CD14-positive monocyte (primary cell): ENCODE measurements around the gene BPTF. TPM values are rescaled to one million over a fixed set of nuclear protein-coding genes. Genes with fewer than 3 reads are reported as not detected.

ENCODE experiments used
- DNase-seq, 3 donors: peaks; one replicate each; pipeline ENCODE4 v3.0.0-alpha.2; 2011 to 2022
- H2AFZ ChIP-seq: 2 replicates; pipeline ENCODE4 v1.6.0; 2012; ENCODE audit warnings: mild to moderate bottlenecking, low read depth, low read length, inconsistent platforms; ENCODE audit not compliant: insufficient read depth, poor library complexity, severe bottlenecking
- H3K27ac ChIP-seq, 2 donors: 1 replicate in 1 of 2; 2 replicates in 1 of 2; pipeline ENCODE4 v1.5.1; 2012 to 2013; ENCODE audit warnings: low read length in 2 of 2, control low read depth in 1 of 2, inconsistent platforms in 1 of 2, low read depth in 1 of 2, mild to moderate bottlenecking in 1 of 2
- H3K27me3 ChIP-seq, 2 donors: one replicate each; pipeline versions ENCODE4 v1.6.0 to v1.6.1; 2011 to 2013; ENCODE audit warnings: low read length in 2 of 2; ENCODE audit not compliant: control insufficient read depth in 2 of 2, insufficient read depth in 2 of 2
- H3K36me3 ChIP-seq, 2 donors: replicated peaks in 1 of 2; 1 replicate in 1 of 2; 2 replicates in 1 of 2; pipeline versions ENCODE4 v1.5.1 to v1.6.1; 2012 to 2013; ENCODE audit warnings: low read length in 2 of 2, control low read depth in 1 of 2, inconsistent platforms in 1 of 2, mild to moderate bottlenecking in 1 of 2; ENCODE audit not compliant: insufficient read depth in 2 of 2, control insufficient read depth in 1 of 2
- H3K4me1 ChIP-seq, 2 donors: 1 replicate in 1 of 2; 2 replicates in 1 of 2; pipeline versions ENCODE4 v1.5.1 to v1.6.1; 2012 to 2013; ENCODE audit warnings: low read length in 2 of 2, control low read depth in 1 of 2, inconsistent platforms in 1 of 2, mild to moderate bottlenecking in 1 of 2, moderate library complexity in 1 of 2; ENCODE audit not compliant: insufficient read depth in 2 of 2, control insufficient read depth in 1 of 2
- H3K4me2 ChIP-seq: replicated peaks from 2 replicates; pipeline ENCODE3; 2012; ENCODE audit warnings: low read length, moderate library complexity, mild to moderate bottlenecking; ENCODE audit not compliant: poor library complexity, severe bottlenecking; ENCODE audit errors: extremely low read depth
- H3K4me3 ChIP-seq, 3 experiments: fragments of 200-600 bp in 1 of 3; sonication (generic) in 1 of 3; replicated peaks in 1 of 3; 1 replicate in 2 of 3; 2 replicates in 1 of 3; pipeline ENCODE4 v1.5.1; 2011 to 2013; ENCODE audit warnings: low read length in 3 of 3, mild to moderate bottlenecking in 3 of 3, control low read depth in 2 of 3, low read depth in 2 of 3, inconsistent platforms in 1 of 3, moderate library complexity in 1 of 3
- H3K79me2 ChIP-seq: 2 replicates; pipeline ENCODE4 v1.6.0; 2012; ENCODE audit warnings: mild to moderate bottlenecking, control low read depth, inconsistent platforms, low read length, moderate library complexity; ENCODE audit not compliant: insufficient read depth
- H3K9ac ChIP-seq: 2 replicates; pipeline ENCODE4 v1.6.0; 2017; ENCODE audit warnings: low read length, mild to moderate bottlenecking; ENCODE audit not compliant: insufficient read depth, poor library complexity, severe bottlenecking
- H3K9me3 ChIP-seq, 2 donors: replicated peaks in 1 of 2; 1 replicate in 1 of 2; 2 replicates in 1 of 2; pipeline versions ENCODE4 v1.5.1 to v1.6.1; 2012 to 2013; ENCODE audit warnings: low read length in 2 of 2, control low read depth in 1 of 2; ENCODE audit not compliant: control insufficient read depth in 1 of 2, insufficient read depth in 1 of 2
- H4K20me1 ChIP-seq: 2 replicates; pipeline ENCODE4 v1.6.0; 2012; ENCODE audit warnings: mild to moderate bottlenecking, low read length, control low read depth, moderate library complexity; ENCODE audit not compliant: insufficient read depth
- H3K27ac Mint-ChIP-seq, 7 donors: one replicate each; pipeline ENCODE4 v1.8.0; 2020; ENCODE audit warnings: mild to moderate bottlenecking in 7 of 7, mixed read lengths in 7 of 7, moderate library complexity in 6 of 7, inconsistent platforms in 2 of 7
- H3K27me3 Mint-ChIP-seq, 3 donors: one replicate each; pipeline ENCODE4 v1.8.0; 2021 to 2022; ENCODE audit warnings: low read depth in 3 of 3, mild to moderate bottlenecking in 3 of 3, mixed read lengths in 3 of 3, moderate library complexity in 3 of 3, inconsistent platforms in 1 of 3
- H3K36me3 Mint-ChIP-seq, 2 donors: one replicate each; pipeline ENCODE4 v1.8.0; 2020; ENCODE audit warnings: mixed read lengths in 2 of 2, inconsistent platforms in 1 of 2, mild to moderate bottlenecking in 1 of 2
- H3K4me1 Mint-ChIP-seq: one replicate; pipeline ENCODE4 v1.8.0; 2020; ENCODE audit warnings: mild to moderate bottlenecking, mixed read lengths
- H3K4me3 Mint-ChIP-seq, 2 donors: one replicate each; pipeline ENCODE4 v1.8.0; 2020; ENCODE audit warnings: mild to moderate bottlenecking in 2 of 2, mixed read lengths in 2 of 2, moderate library complexity in 1 of 2
- H3K9me3 Mint-ChIP-seq, 7 donors: one replicate each; pipeline ENCODE4 v1.8.0; 2020 to 2022; ENCODE audit warnings: mixed read lengths in 7 of 7, mild to moderate bottlenecking in 6 of 7, moderate library complexity in 6 of 7, inconsistent platforms in 2 of 7
- WGBS: methylation state at CpG from one replicate; pipeline ENCODE4 v1.1.5; 2013; ENCODE audit warnings: missing lambda C conversion rate; ENCODE audit not compliant: insufficient coverage; 5-methylcytosine and 5-hydroxymethylcytosine counted together
- intact Hi-C, 2 donors: fragments of 100-400 bp; cut with micrococcal nuclease; formaldehyde crosslinking; loops; one replicate each; pipeline versions ENCODE4 v1.15.0 to v1.15.1; 2023
- polyA plus RNA-seq, 3 donors: library from polyadenylated mRNA; depleted of rRNA in 1 of 3; unstranded in 2 of 3; stranded (reverse) in 1 of 3; fragments of 300-500 nt in 2 of 3; fragments of >200 nt in 1 of 3; fragmentation: Illumina TruSeq in 2 of 3; gene quantifications; 1 replicate in 2 of 3; 2 replicates in 1 of 3; pipeline ENCODE4 v1.2.3, GENCODE V29; 2012 to 2021
- TF ChIP-seq, protein P1 (sequence below): fragments of 200-600 bp; IDR thresholded peaks from one replicate; pipeline ENCODE4 v1.8.0; 2022; ENCODE audit warnings: antibody characterized with exemption, mild to moderate bottlenecking

The BPTF gene
- polyA plus RNA-seq, 3 donors: 1.9 to 51.1 (median 4.5) TPM

- H3K27ac ChIP-seq: peak overlapping the region in 1 of 2 donors; percentile 1
- H3K79me2 ChIP-seq: peaks cover 98% of the 10 kb centered on the region
- Mint-ChIP-seq H3K27ac (no peak overlapping the region), H3K27me3 (no peaks in the 10 kb centered on the region), H3K4me3 (no peak overlapping the region), H3K9me3 (peaks cover 0 to 5% (median 0%) of the 10 kb centered on the region in 7 donors), H3K36me3 (peaks cover 15 to 26% of the 10 kb centered on the region in 2 donors), H3K4me1 (peaks cover 40% of the 10 kb centered on the region)
- H3K4me1 ChIP-seq: peaks cover 14 to 19% of the 10 kb centered on the region in 2 donors
- TF ChIP-seq, protein P1, sequence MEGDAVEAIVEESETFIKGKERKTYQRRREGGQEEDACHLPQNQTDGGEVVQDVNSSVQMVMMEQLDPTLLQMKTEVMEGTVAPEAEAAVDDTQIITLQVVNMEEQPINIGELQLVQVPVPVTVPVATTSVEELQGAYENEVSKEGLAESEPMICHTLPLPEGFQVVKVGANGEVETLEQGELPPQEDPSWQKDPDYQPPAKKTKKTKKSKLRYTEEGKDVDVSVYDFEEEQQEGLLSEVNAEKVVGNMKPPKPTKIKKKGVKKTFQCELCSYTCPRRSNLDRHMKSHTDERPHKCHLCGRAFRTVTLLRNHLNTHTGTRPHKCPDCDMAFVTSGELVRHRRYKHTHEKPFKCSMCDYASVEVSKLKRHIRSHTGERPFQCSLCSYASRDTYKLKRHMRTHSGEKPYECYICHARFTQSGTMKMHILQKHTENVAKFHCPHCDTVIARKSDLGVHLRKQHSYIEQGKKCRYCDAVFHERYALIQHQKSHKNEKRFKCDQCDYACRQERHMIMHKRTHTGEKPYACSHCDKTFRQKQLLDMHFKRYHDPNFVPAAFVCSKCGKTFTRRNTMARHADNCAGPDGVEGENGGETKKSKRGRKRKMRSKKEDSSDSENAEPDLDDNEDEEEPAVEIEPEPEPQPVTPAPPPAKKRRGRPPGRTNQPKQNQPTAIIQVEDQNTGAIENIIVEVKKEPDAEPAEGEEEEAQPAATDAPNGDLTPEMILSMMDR: no peak
- H4K20me1 ChIP-seq: peaks cover 93% of the 10 kb centered on the region
- no peak overlapping the region for H3K9ac ChIP-seq
- peaks cover 0 to 2% of the 10 kb centered on the region in 2 donors for H3K9me3 ChIP-seq
- H3K27me3 ChIP-seq: no peaks in the 10 kb centered on the region
- DNase-seq: no peak
- intact Hi-C loops: no loop called here
- no peak overlapping the region for H2AFZ ChIP-seq
- peaks cover 9 to 26% of the 10 kb centered on the region in 2 donors for H3K36me3 ChIP-seq
- 100% methylated on average over 7 of the region's 8 CpGs for WGBS
- no peak overlapping the region for H3K4me2 ChIP-seq
- H3K4me3 ChIP-seq: no peak overlapping the region
Measured at GRCh38 chr17:67853703-67854102, 28.4 kb downstream of the BPTF start.

DNA sequence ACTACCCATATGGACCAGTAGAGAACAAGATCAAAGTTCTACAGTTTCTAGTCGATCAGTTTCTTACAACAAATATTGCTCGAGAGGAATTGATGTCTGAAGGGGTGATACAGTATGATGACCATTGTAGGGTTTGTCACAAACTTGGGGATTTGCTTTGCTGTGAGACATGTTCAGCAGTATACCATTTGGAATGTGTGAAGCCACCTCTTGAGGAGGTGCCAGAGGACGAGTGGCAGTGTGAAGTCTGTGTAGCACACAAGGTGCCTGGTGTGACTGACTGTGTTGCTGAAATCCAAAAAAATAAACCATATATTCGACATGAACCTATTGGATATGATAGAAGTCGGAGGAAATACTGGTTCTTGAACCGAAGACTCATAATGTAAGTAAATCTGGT, 29.1 kb downstream of the BPTF start:
- Histone ChIP-seq H3K79me2 (peaks cover 98% of the 10 kb centered on the region), H3K9me3 (peaks cover 0 to 2% of the 10 kb centered on the region in 2 donors), H3K27me3 (no peaks in the 10 kb centered on the region), H3K4me1 (peaks cover 14 to 19% of the 10 kb centered on the region in 2 donors), H3K36me3 (peaks cover 9 to 26% of the 10 kb centered on the region in 2 donors), H4K20me1 (peaks cover 93% of the 10 kb centered on the region), H2AFZ (no peak overlapping the region), H3K27ac (peak overlapping the region in 1 of 2 donors; percentile 1), H3K4me2 (no peak overlapping the region), H3K4me3 (no peak overlapping the region), H3K9ac (no peak overlapping the region)
- TF ChIP-seq, protein P1: no peak
- Mint-ChIP-seq H3K4me3 (no peak overlapping the region), H3K4me1 (peaks cover 38% of the 10 kb centered on the region), H3K27me3 (no peaks in the 10 kb centered on the region), H3K36me3 (peaks cover 15 to 25% of the 10 kb centered on the region in 2 donors), H3K27ac (peak overlapping the region in 3 of 7 donors; percentile 5 to 48 (median 27)), H3K9me3 (peaks cover 0 to 3% (median 0%) of the 10 kb centered on the region in 7 donors)
- DNase-seq: no peak
- 95% methylated on average over 2 of the region's 6 CpGs for WGBS
- intact Hi-C loops: no loop called here
